HG03354 (cell line): Measurements from ENCODE around the gene HELZ.
"Not testable (repeated sequence)": the region's sequence is repeated elsewhere in the genome, so short reads cannot be mapped to it uniquely, and the experiment has no call there.

ENCODE experiments used
- ATAC-seq: cut with Tn5 transposase; IDR thresholded peaks from one replicate; pipeline ENCODE4 v1.9.1; 2021; ENCODE audit warnings: mild to moderate bottlenecking; ENCODE audit not compliant: unreplicated experiment, poor library complexity, severe bottlenecking

The HELZ gene, protein sequence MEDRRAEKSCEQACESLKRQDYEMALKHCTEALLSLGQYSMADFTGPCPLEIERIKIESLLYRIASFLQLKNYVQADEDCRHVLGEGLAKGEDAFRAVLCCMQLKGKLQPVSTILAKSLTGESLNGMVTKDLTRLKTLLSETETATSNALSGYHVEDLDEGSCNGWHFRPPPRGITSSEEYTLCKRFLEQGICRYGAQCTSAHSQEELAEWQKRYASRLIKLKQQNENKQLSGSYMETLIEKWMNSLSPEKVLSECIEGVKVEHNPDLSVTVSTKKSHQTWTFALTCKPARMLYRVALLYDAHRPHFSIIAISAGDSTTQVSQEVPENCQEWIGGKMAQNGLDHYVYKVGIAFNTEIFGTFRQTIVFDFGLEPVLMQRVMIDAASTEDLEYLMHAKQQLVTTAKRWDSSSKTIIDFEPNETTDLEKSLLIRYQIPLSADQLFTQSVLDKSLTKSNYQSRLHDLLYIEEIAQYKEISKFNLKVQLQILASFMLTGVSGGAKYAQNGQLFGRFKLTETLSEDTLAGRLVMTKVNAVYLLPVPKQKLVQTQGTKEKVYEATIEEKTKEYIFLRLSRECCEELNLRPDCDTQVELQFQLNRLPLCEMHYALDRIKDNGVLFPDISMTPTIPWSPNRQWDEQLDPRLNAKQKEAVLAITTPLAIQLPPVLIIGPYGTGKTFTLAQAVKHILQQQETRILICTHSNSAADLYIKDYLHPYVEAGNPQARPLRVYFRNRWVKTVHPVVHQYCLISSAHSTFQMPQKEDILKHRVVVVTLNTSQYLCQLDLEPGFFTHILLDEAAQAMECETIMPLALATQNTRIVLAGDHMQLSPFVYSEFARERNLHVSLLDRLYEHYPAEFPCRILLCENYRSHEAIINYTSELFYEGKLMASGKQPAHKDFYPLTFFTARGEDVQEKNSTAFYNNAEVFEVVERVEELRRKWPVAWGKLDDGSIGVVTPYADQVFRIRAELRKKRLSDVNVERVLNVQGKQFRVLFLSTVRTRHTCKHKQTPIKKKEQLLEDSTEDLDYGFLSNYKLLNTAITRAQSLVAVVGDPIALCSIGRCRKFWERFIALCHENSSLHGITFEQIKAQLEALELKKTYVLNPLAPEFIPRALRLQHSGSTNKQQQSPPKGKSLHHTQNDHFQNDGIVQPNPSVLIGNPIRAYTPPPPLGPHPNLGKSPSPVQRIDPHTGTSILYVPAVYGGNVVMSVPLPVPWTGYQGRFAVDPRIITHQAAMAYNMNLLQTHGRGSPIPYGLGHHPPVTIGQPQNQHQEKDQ (N-terminal part only)

DNA sequence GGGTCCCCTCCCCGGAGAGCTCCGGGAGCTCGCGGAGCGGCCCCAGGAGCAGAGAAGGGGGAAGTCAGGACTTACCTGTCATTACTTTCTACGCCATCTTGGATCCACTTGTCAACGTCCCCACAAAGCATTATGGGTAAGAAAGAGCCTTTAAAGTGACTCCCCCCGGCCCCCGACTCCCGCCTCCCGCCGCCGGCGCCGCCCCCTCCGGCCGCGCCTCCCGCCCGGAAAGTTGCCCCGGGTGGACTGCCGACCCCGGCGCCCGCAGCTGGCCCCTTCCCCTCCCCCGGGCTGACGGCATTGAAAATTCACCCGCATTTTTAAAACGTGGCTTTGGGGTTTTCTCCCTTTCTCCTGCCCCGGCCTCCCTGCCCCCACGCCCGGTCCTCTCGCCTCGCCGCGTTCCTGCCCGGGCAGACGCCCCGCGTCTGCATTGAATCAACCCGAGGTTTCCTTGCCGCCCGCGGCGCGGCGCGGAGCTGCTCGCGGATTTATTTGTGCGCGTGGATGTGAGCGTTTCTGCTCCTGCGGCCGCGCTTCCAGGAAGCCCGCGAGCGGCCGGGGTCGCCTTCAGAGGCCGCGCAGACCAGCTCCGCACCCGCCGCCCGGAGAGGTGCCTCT, at the start of gene HELZ:
TSS of gene HELZ (minus strand) at position 124 of the 621 bp plus-strand sequence. CDS start 26,392 bp downstream, outside the sequence.
- peak; percentile 63 for ATAC-seq

DNA sequence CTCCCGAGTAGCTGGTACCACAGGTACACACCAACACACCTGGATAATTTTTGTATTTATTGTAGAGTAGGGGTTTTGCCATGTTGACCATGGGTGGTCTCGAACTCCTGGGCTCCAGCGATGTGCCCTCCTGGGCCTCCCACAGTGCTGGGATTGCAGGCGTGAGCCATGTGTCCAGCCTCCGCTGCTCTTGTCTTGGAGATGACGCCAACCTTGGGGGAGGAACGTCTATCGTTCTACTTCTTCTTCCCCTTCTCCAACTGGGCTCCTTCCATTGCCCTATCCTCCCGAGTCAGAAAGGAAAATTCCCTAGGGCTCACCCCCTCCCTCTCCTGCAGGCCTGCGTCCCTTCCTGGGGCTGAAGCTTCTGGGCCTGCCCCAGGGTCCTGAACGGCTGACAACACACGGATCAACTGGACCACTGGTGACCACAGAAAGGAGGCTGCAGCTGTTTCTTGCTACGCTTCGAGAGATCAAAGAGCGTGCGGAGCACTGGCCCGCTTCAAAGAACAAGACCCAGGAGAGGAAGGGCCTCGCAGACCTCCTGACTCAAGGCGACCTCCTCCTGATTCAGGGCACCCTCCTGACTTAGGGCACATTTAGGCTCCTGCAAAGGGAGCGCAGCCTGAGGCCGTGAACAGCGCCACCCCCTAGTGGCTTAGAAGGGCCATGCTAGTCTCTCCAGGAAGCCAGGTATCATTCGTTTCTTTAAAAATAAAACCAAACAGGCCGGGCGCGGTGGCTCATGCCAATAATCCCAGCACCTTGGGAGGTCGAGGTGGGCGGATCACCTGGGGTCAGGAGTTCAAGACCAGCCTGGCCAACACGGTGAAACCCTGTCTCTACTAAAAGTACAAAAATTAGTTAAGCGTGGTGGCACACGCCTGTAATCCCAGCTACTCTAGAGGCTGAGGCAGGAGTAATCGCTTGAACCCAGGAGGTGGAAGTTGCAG, 48.5 kb upstream of the HELZ start:
- ATAC-seq: peak; percentile 94

DNA sequence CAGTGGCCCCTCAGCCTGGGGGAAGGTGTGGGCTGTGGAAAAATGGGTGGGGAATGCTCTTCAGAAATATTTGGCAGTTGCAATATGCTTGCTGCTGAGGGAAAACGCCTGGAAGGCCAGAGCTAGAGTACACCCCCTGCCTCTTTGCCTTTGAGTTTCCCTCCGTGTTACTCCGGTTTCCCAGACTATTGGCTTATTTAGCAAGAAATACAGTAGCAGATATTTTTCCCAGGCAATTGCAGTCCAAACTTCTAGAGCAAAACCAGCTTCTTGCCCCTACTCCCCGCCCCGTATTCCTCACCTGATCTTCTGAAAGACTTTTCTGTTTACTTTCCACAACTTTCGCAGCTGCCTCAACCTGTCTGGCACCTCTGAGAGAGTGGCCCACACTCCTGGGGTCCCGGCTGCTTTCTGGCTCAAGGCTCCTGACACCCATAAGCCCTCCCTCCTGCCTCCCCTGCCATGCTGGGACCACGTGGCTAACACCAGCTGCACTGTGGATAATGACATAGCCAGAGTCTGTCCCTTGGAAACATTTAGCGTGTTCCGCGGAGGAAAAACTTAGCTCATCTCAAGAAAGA, 45.8 kb upstream of the HELZ start:
- ATAC-seq: no peak

DNA sequence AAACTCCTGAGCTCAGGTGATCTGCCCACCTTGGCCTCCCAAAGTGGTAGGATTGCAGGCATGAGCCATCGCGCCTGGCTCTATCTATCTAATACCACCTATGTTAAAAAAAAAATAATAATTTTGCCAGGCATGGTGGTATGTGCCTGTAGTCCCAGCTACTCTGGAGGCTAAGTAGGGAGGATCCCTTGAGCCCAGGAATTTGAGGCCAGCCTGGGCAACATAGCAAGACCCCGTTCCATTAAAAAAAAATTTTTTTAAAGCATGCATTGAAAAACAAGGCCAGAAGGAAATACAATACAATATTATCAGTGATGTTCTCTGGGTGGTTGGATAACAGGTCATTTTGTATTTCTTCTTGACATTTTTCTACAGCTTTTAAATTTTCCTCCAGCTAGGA, 45.2 kb upstream of the HELZ start:
- ATAC-seq: no peak

DNA sequence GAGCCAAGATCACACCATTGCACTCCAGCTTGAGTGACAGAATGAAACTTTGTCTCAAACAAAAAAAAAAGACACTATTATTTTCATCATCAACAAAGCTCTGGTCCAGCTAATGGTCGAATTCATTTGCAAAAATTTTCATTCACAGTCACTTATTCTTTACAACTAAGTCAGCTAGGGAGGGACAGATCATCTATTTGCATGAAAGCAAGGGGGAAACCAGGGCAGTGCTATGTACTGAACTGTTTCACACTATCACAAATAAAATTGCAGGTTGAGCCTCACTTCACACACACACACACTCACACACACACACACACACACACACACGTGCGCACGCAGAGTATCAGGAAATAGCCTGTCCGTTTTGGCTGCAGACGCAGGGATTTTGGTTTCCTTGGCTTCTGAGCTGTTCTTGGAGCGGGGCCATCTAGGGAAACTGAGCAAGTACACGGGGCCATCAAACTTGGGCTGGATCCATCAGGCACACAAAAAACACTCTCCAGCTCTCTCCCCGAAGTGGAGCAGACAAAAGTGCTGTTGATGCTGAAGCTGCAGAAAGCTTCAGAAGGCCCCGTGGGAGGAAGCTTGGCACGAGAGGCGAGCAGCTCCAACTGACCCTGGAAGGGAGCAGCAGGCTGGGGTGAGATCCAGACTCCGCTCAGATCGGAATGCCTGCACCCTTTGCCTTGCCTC, 44.3 kb upstream of the HELZ start:
- ATAC-seq: no peak

DNA sequence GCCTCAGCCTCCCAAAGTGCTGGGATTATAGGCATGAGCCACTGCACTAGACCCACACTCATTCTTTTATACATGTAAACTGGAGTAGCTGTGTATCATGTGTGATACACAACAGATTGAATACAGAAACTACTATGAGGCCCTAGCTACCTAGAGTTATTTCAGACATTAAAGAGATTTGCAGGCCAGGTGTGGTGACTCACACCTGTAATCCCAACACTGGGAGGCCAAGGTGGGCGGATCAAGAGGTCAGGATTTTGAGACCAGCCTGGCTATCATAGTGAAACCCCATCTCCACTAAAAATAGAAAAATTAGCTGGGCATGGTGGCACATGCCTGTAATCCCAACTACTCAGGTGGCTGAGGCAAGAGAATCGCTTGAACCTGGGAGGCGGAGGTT, 41.8 kb upstream of the HELZ start:
- not testable (repeated sequence) for ATAC-seq

DNA sequence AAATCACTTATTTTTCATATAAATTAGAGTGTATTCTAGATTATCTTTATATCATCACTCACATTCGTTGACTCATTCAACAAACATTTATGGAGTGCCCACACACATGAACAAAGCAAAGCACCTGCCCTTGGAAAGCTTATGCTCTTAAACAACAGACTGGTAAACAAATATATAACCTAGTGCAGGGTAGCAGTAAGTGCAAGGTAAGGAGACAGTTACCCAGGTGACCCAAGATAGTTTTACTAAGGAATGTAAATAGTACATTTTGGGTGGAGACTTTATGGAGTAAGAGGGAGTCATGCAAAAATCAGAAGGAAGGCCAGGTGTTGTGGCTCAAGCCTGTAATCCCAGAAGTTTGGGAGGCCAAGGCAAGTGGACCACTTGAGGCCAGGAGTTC, 40.4 kb upstream of the HELZ start:
- ATAC-seq: no peak

DNA sequence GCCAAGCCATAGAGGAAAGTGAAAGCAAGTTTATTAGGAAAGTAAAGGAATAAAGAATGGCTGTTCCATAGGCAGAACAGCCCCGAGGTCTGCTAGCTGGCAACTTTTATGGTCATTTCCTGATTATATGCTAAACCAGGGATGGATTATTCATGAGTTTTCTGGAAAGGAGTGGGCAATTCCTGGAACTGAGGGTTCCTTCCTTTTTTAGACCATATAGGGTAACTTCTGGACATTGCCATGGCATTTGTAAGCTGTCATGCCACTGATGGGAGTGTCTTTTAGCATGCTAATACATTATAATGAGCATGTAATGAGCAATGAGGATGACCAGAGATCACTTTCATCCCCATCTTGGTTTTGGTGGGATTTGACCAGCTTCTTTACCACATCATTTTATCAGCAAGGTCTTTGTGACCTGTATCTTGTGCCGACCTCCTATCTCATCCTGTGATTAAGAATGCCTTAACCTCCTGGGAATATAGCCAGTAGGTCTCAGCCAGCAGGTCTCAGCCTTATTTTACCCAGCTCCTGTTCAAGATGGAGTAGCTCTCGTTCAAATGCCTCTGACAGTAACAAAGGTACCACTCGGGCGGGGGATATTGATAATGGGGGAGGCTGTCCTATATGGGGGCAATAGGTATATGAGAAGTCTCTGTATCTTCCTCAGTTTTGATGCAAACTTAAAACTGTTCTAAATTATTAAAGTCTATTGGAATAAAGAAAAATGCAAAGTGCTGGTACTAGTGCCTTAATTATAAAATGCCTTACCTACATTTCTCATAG, 38.9 kb upstream of the HELZ start:
- ATAC-seq: no peak

DNA sequence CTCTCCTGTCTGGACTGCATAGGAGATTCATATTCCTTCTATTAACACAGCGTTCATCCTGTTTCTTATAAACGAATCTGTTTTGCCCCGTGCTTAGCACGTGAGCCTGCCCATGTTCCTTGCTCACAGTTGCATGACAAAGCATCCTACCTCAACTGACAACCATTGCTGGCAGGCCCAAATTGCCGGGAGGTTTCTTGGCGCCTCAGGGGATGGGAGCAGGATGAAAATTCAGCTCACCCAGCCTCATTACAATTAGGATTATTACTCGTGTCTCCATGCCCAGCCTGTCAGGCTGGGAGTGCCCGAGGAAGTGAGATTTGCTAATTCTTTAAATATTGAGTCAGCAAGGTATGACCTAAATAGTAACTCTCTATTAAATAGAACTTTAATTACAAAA, 36.7 kb upstream of the HELZ start:
- no peak for ATAC-seq

DNA sequence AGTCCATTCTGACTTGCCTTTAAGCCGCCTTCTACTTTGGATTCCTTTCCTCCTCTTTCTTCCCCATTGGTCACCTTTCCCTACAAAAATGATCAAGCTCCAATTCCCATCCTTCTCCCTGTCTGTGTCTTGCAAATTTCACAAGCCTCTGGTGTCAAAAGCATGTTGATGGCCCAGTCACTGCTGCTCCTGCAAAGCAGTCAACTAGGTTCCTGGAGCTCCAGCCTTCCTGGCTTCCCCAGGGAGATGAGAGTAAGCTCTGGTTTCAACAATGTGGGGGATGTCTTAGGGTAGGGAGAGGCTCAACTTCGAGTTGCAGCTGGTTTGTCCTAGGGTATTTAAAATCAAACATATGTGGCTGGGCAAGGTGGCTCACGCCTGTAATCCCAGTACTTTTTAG, 36.1 kb upstream of the HELZ start:
- ATAC-seq: no peak

DNA sequence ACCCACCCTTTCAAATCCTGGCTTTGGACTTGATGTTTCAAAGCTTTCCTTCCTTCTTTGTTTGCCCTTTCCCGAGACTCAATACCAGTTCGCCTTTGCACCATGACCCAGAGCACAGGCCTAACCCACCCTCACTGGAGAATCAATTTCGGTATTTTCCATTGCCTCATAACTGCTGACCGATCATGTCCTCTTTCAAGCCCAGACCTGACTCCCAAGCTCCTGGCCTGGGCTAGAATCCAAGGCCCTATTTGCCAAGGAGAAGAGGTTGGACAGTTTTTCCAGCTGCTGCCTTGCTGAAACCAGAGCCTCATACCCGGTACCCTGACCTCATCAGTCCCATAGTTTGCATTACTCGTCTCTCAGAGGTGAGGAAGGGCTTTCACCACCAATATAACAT, 35.3 kb upstream of the HELZ start:
- ATAC-seq: no peak

DNA sequence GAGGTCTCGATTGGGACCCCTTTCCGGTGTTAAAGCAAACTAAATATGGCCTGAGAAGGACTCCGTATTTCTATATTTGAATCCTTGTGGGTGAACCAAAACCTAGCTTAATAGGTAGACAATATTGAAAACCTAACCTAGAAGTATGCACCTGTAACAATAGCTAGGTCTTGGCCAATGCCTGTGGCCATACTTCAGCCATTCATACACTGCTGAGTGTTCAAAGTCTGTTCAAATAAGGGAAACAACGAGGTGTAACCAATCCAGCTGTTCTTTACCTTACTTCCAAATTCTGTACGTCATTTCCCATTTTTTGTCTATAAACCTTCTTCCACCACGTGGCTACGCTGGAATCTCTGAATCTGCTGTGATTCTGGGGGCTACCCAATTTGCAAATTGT, 34.1 kb upstream of the HELZ start:
- no peak for ATAC-seq

DNA sequence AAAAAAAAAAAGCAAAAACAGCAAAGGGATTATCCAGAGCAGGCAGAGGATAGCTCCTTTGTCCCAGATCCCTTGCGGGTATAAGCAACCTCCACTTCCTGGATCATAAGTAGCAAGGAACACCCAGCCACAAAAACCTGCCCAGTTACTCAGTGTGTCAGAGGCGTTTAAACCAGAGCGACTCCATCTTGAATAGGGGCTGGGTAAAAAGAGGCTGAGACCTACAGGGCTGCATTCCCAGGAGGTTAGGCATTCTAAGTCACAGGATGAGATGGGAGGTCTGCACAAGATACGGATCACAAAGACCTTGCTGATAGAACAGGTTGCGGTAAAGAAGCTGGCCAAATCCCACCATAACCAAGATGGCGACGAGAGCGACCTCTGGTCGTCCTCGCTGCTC, 33.4 kb upstream of the HELZ start:
- ATAC-seq: no peak

DNA sequence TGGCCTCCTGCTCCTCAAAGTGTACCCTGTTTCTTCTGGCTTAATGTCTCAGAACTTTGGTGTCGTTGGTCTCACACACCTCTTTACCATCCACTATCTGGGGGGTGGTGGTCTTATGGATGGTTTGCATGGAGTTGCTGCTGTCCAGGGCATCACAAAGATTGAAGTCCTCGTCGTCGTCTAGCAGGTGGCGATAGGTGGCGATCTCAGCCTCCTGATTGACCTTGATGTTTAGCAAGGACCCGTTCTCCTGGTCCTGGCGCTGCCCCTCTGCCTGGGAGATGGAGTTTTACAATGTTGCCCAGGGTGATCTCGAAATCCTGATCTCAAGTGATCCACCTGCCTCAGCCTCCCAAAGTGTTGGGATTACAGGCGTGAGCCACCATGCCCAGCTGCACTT, 31.1 kb upstream of the HELZ start:
- no peak for ATAC-seq

DNA sequence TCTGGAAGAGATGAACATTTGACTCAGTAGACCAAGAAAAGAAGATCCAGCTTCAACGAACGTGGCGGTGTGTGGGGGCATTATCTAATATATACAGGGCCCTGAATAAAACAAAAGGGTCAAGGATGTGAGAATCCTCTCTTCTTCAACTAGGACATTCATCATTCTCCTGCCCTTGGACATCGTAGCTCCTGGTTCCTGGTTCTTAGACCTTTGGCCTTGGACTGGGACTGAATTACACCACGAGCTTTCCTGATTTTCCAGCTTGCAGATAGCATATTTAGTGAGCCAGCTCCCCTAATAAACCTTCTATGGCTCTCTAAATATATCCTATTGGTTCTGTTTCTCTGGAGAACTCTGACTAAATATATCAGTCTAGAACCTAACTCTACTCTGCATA, 29.5 kb upstream of the HELZ start:
- no peak for ATAC-seq

DNA sequence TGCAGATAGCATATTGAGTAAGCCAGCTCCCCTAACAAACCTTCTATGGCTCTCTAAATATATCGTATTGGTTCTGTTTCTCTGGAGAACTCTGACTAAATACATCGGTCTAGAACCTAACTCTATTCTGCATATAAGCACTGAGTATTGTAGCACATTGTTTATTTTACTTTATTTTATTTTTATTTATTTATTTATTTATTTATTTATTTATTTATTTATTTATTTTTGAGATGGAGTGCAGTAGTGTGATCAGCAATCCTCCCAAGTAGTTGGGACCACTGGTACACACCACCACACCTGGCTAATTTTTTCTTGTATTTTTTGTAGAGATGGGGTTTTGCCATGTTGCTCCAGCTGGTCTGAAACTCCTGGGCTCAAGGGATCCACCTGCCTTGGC, 28.9 kb upstream of the HELZ start:
- no peak for ATAC-seq
